Measurements from ENCODE around the gene CHRDL2.

- TF ChIP-seq ZNF749 (CRISPR knock-in tag; IDR thresholded peaks at IDR 0.05; ENCODE audit: borderline replicate concordance) (no peak), CTCF (CRISPR knock-in tag; IDR thresholded peaks at IDR 0.05) (no peak), REST (IDR thresholded peaks at IDR 0.05; ENCODE audit: borderline replicate concordance in 1 of 2, low read depth in 1 of 2, low read length in 2 of 2) (no peak), ADNP (CRISPR knock-in tag; IDR thresholded peaks at IDR 0.05) (no peak), USF2 (IDR thresholded peaks at IDR 0.05; ENCODE audit: low read depth, low read length) (no peak), USF2 (CRISPR knock-in tag; IDR thresholded peaks at IDR 0.05; ENCODE audit: borderline replicate concordance) (no peak), THAP8 (CRISPR knock-in tag; IDR thresholded peaks at IDR 0.05; ENCODE audit: borderline replicate concordance) (no peak), ZHX1 (CRISPR knock-in tag; IDR thresholded peaks at IDR 0.05; ENCODE audit: low read depth) (no peak), PCBP1 (IDR thresholded peaks at IDR 0.05; ENCODE audit: borderline replicate concordance, low read depth, low read length) (no peak)
Observed at GRCh38 chr11:74721479-74721835, 9.8 kb downstream of the CHRDL2 start.
